ENCODE data around the gene SH3GL1.

Gene SH3GL1

GRCh38 chr19:4367336-4367723 lies 33.0 kb downstream of the SH3GL1 start:
- peaks cover 8% of the 10 kb centered on the region; the same call in 1 of the 2 replicates for H3K36me3 ChIP-seq (ENCODE audit: insufficient read depth, low read length)
- no peak overlapping the region for H3K9ac ChIP-seq (ENCODE audit: insufficient read length)
- no peaks in the 10 kb centered on the region for H3K9me3 ChIP-seq (ENCODE audit: low read depth, low read length)
- H3K4me3 ChIP-seq = no peak overlapping the region
- DNase-seq (ENCODE audit: low read depth, low spot score) = no peak
- no peak overlapping the region for H3K27ac ChIP-seq
- no peak for TF ChIP-seq EZH2 (IDR thresholded peaks at IDR 0.05)
- no peak for TF ChIP-seq POLR2AphosphoS5 (IDR thresholded peaks at IDR 0.05; ENCODE audit: borderline replicate concordance, low read depth, low read length)
- TF ChIP-seq FOXP2 (optimal IDR thresholded peaks at IDR 0.05; ENCODE audit: control extremely low read depth, extremely low read length, insufficient read depth) = no peak

DNA sequence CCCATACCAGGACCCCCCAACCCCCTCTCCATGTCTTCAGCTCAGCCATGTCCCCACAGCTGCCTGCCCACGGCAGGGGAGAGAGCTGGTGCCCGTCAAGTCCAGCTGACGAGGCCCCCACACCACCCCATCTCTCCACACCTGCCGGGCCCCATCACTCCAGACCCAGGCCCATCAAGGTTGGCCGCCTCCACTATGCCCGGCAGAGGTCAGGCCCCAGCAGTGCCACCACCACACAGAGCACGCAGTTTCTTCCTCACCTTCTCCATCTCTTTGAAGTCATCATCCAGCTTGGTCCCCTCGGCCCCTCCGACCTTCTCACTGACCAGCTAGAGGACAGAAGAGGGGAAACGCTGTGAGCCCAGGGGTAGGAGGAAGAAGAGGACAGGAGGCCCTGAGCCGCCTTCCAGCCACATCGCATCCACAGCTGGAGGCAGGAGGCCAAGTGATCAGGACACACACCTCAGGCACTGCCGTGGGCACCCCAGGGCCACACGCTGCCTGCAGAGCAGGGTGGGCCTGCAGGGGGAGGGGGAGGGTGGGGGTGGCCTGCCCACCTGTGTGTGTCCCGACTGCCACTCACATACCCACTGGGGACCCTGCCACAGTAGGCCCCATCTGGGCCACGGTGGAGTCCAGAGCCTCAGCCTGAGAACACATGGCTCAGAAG lies 33.5 kb downstream of the SH3GL1 start:
- Histone ChIP-seq H3K36me3 (ENCODE audit: insufficient read depth, low read length) (peaks cover 12% of the 10 kb centered on the region; the same call in 1 of the 2 replicates), H3K9me3 (ENCODE audit: low read depth, low read length) (no peaks in the 10 kb centered on the region)

GRCh38 chr19:4365791-4366665 lies 34.3 kb downstream of the SH3GL1 start:
- Histone ChIP-seq H3K4me3 (no peak overlapping the region), H3K36me3 (ENCODE audit: insufficient read depth, low read length) (peaks cover 15% of the 10 kb centered on the region; the same call in 1 of the 2 replicates), H3K9me3 (ENCODE audit: low read depth, low read length) (no peaks in the 10 kb centered on the region), H3K27ac (no peak overlapping the region), H3K9ac (ENCODE audit: insufficient read length) (no peak overlapping the region)
- no peak for DNase-seq (ENCODE audit: low read depth, low spot score)
- TF ChIP-seq POLR2AphosphoS5 (IDR thresholded peaks at IDR 0.05; ENCODE audit: borderline replicate concordance, low read depth, low read length) (no peak), FOXP2 (optimal IDR thresholded peaks at IDR 0.05; ENCODE audit: control extremely low read depth, extremely low read length, insufficient read depth) (no peak), EZH2 (IDR thresholded peaks at IDR 0.05) (no peak)

More for the DNA sequence above, 33.5 kb downstream of the SH3GL1 start:
- Histone ChIP-seq H3K9ac (ENCODE audit: insufficient read length) (no peak overlapping the region), H3K27ac (no peak overlapping the region), H3K4me3 (no peak overlapping the region)
- DNase-seq (ENCODE audit: low read depth, low spot score) = no peak
- no peak for TF ChIP-seq FOXP2 (optimal IDR thresholded peaks at IDR 0.05; ENCODE audit: control extremely low read depth, extremely low read length, insufficient read depth)
- TF ChIP-seq EZH2 (IDR thresholded peaks at IDR 0.05) = no peak
- TF ChIP-seq POLR2AphosphoS5 (IDR thresholded peaks at IDR 0.05; ENCODE audit: borderline replicate concordance, low read depth, low read length) = no peak

DNA sequence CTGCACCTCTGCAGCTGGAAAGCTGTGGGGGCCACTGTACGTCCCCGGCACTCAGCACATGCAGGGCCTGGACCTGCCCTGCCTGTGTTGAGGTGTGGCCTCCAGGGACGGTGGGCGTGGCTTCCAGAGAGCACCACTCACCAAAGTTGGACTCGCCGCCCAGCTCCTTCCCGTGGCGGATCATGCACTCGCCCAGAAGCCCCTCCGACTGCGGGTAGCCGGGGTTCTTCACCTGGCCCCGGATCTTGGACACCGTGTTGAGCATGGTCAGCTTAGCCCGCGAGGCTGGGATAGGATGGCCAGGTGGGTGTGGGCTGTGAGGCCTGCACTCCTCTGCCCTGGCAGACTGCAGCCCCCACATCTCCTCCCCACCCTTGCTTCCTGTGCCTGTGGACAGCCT lies 35.0 kb downstream of the SH3GL1 start:
- Histone ChIP-seq H3K4me3 (no peak overlapping the region), H3K36me3 (ENCODE audit: insufficient read depth, low read length) (peaks cover 15% of the 10 kb centered on the region; the same call in 1 of the 2 replicates), H3K9me3 (ENCODE audit: low read depth, low read length) (no peaks in the 10 kb centered on the region), H3K27ac (no peak overlapping the region), H3K9ac (ENCODE audit: insufficient read length) (no peak overlapping the region)
- DNase-seq (ENCODE audit: low read depth, low spot score) = no peak
- TF ChIP-seq POLR2AphosphoS5 (IDR thresholded peaks at IDR 0.05; ENCODE audit: borderline replicate concordance, low read depth, low read length) (no peak), EZH2 (IDR thresholded peaks at IDR 0.05) (no peak), FOXP2 (optimal IDR thresholded peaks at IDR 0.05; ENCODE audit: control extremely low read depth, extremely low read length, insufficient read depth) (no peak)

- no peak overlapping the region for H3K9ac ChIP-seq (ENCODE audit: insufficient read length)
- no peak overlapping the region for H3K27ac ChIP-seq
- TF ChIP-seq EZH2 (IDR thresholded peaks at IDR 0.05) = no peak
- TF ChIP-seq FOXP2 (optimal IDR thresholded peaks at IDR 0.05; ENCODE audit: control extremely low read depth, extremely low read length, insufficient read depth) = no peak
- no peak for TF ChIP-seq POLR2AphosphoS5 (IDR thresholded peaks at IDR 0.05; ENCODE audit: borderline replicate concordance, low read depth, low read length)
- H3K36me3 ChIP-seq (ENCODE audit: insufficient read depth, low read length) = peaks cover 15% of the 10 kb centered on the region; the same call in 1 of the 2 replicates
- DNase-seq (ENCODE audit: low read depth, low spot score) = no peak
- H3K4me3 ChIP-seq = no peak overlapping the region
- no peaks in the 10 kb centered on the region for H3K9me3 ChIP-seq (ENCODE audit: low read depth, low read length)
Observed at GRCh38 chr19:4363571-4364304, 36.6 kb downstream of the SH3GL1 start.

- Histone ChIP-seq H3K27ac (no peak overlapping the region), H3K9ac (ENCODE audit: insufficient read length) (no peak overlapping the region), H3K4me3 (no peak overlapping the region), H3K36me3 (ENCODE audit: insufficient read depth, low read length) (peaks cover 15% of the 10 kb centered on the region; the same call in 1 of the 2 replicates), H3K9me3 (ENCODE audit: low read depth, low read length) (no peaks in the 10 kb centered on the region)
- no peak for DNase-seq (ENCODE audit: low read depth, low spot score)
- no peak for TF ChIP-seq EZH2 (IDR thresholded peaks at IDR 0.05)
- no peak for TF ChIP-seq POLR2AphosphoS5 (IDR thresholded peaks at IDR 0.05; ENCODE audit: borderline replicate concordance, low read depth, low read length)
- no peak for TF ChIP-seq FOXP2 (optimal IDR thresholded peaks at IDR 0.05; ENCODE audit: control extremely low read depth, extremely low read length, insufficient read depth)
Observed at GRCh38 chr19:4362831-4363545, 37.4 kb downstream of the SH3GL1 start.

- no peak; the same call in 1 of the 2 replicates for TF ChIP-seq POLR2AphosphoS5 (IDR thresholded peaks at IDR 0.05; ENCODE audit: borderline replicate concordance, low read depth, low read length)
- no peaks in the 10 kb centered on the region for H3K9me3 ChIP-seq (ENCODE audit: low read depth, low read length)
- H3K4me3 ChIP-seq = no peak overlapping the region
- no peak overlapping the region for H3K9ac ChIP-seq (ENCODE audit: insufficient read length)
- no peak for DNase-seq (ENCODE audit: low read depth, low spot score)
- no peak overlapping the region for H3K27ac ChIP-seq
- peaks cover 15% of the 10 kb centered on the region; the same call in 1 of the 2 replicates for H3K36me3 ChIP-seq (ENCODE audit: insufficient read depth, low read length)
Observed at GRCh38 chr19:4362101-4362828, 38.1 kb downstream of the SH3GL1 start.

Measured in SK-N-MC (cell line).